GM13977 (cell line): Measurements from ENCODE around the gene FIGLA.

Source experiments
- DNase-seq: peaks from one replicate; pipeline ENCODE4 v3.0.0; 2012; ENCODE audit warnings: low spot score
- in situ Hi-C: fragments of 300-500 bp; cut with MboI; formaldehyde crosslinking; loops from one replicate; pipeline ENCODE4 v1.12.0; 2022; ENCODE audit warnings: low sequenced_read_pairs, low pct_unique_long_range_greater_than_20kb, mixed read lengths, inconsistent platforms; ENCODE audit not compliant: unreplicated experiment
- TF ChIP-seq, protein P1 (sequence below): IDR thresholded peaks from 2 replicates; pipeline ENCODE4 v1.5.1; 2012; ENCODE audit warnings: mild to moderate bottlenecking, control low read depth; ENCODE audit not compliant: insufficient read depth; ENCODE audit errors: extremely low read depth, missing control alignments

Gene FIGLA

GRCh38 chr2:70832386-70832785 is 41.9 kb upstream of the FIGLA start:
- TF ChIP-seq, protein P1, sequence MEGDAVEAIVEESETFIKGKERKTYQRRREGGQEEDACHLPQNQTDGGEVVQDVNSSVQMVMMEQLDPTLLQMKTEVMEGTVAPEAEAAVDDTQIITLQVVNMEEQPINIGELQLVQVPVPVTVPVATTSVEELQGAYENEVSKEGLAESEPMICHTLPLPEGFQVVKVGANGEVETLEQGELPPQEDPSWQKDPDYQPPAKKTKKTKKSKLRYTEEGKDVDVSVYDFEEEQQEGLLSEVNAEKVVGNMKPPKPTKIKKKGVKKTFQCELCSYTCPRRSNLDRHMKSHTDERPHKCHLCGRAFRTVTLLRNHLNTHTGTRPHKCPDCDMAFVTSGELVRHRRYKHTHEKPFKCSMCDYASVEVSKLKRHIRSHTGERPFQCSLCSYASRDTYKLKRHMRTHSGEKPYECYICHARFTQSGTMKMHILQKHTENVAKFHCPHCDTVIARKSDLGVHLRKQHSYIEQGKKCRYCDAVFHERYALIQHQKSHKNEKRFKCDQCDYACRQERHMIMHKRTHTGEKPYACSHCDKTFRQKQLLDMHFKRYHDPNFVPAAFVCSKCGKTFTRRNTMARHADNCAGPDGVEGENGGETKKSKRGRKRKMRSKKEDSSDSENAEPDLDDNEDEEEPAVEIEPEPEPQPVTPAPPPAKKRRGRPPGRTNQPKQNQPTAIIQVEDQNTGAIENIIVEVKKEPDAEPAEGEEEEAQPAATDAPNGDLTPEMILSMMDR: no peak
- in situ Hi-C loops: no loop called here

GRCh38 chr2:70831861-70832260 is 41.4 kb upstream of the FIGLA start:
- in situ Hi-C loops: no loop called here
- no peak for DNase-seq
- TF ChIP-seq, protein P1: no peak

More at GRCh38 chr2:70832386-70832785, 41.9 kb upstream of the FIGLA start:
- no peak for DNase-seq

- DNase-seq: no peak
- TF ChIP-seq, protein P1: no peak
- in situ Hi-C loops: no loop called here
Observed at GRCh38 chr2:70830366-70830765, 39.9 kb upstream of the FIGLA start.

- DNase-seq: no peak
- TF ChIP-seq, protein P1: no peak
- in situ Hi-C loops: no loop called here
Observed at GRCh38 chr2:70829916-70830315, 39.5 kb upstream of the FIGLA start.

GRCh38 chr2:70828914-70829824 is 38.7 kb upstream of the FIGLA start:
- in situ Hi-C loops: no loop called here
- no peak for DNase-seq
- TF ChIP-seq, protein P1: no peak

GRCh38 chr2:70828115-70828514 is 37.7 kb upstream of the FIGLA start:
- no peak for DNase-seq
- TF ChIP-seq, protein P1: no peak
- in situ Hi-C loops: no loop called here
